DMS153 treated with DMSO at 0.1 percent for 48 hours (cell line): ENCODE measurements around the gene GAP43.
A peak's percentile ranks its signal among the peaks of the same experiment; 100 is the strongest.
"Not testable (repeated sequence)": the region's sequence is repeated elsewhere in the genome, so short reads cannot be mapped to it uniquely, and the experiment has no call there.

ENCODE experiments used
- DNase-seq: peaks from one replicate; lab custom pipeline; 2025; ENCODE audit not compliant: unreplicated experiment; lab: John Stamatoyannopoulos, UW

Gene GAP43

GRCh38 chr3:115695090-115695489, 71.8 kb downstream of the GAP43 start:
- DNase-seq: no peak

- DNase-seq: no peak
These were observed 74.1 kb downstream of the GAP43 start for GRCh38 chr3:115697263-115698053.

GRCh38 chr3:115698851-115699591, 75.7 kb downstream of the GAP43 start:
- DNase-seq: no peak

DNA sequence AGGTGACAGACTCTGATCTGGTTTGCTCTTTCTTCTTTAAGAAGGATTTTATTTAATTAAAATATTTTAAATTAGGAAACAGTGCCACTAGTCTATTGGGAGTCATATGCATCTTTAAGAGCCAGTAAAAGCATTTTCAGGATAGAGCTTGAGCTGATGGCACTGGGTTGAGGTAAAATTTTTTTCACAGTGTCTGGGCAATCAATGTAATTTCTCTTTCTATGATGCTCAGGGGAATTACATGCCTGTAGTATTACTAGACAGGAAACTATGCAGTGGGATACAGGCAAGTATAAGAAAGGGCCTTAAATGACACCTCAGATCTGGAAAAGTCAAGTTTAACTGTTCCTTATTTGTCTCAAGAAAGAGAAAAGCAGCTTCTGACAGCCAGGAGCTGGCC, 76.4 kb downstream of the GAP43 start:
- DNase-seq: no peak

- DNase-seq: no peak
These were observed 79.3 kb downstream of the GAP43 start for GRCh38 chr3:115702598-115702997.

DNA sequence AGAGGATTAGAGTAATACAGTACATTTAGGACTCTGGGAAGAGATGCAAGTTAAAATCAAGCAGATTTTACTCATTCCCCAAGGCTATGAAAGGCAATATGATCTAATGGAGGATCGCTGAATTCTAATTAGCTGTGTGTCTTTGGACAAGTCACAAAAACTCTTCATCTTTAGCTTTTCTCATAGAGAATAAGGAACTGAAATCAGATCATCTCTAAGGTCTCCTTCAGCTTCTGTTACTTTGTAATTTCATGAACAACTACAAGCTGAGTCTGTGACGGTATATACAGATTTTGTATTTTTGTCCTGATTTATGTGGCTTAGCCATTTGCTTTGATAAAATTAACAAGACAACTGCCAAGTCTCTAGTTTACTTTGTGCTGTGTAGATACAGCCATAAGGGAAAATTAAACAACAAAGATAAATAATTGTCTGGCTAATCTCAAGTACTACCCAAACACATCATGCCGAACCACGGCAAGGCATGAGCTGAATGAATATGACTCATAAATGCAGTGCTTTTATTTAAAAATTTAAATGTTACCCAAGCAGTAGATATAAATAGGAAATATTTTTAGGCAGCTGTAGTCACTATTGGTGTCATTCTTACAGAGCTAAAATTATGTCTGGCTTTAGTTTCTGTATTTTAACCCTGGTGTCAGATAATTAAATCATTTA, 81.5 kb downstream of the GAP43 start:
- peak; percentile 13 for DNase-seq

DNA sequence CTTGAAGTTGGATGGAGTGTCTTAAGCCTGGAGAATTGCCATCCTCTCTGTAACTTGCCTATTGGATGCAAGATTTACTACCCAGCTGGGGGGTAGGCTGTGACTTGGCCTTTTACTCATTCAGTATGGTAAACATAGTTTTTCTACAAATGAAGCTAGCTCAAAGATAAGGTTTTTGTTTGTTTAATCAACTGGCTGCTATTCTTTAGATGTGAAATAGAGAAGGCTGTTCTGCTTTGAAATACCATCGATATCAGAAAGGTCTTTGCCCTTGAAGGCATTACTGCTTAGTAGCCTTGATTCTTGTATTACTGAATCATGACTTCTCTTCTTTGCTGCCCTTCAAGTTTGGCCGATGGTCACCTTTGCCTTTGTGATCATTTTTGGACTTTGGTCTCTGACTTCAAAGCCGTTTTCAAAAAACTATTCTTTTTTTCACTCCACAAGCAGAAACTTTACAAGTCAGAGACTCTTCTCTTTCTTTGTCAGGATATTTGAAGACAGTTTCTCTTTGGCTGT, 83.1 kb downstream of the GAP43 start:
- DNase-seq: no peak

GRCh38 chr3:115708540-115708939, 85.2 kb downstream of the GAP43 start:
- DNase-seq: no peak

GRCh38 chr3:115709093-115709492, 85.8 kb downstream of the GAP43 start:
- no peak for DNase-seq

DNA sequence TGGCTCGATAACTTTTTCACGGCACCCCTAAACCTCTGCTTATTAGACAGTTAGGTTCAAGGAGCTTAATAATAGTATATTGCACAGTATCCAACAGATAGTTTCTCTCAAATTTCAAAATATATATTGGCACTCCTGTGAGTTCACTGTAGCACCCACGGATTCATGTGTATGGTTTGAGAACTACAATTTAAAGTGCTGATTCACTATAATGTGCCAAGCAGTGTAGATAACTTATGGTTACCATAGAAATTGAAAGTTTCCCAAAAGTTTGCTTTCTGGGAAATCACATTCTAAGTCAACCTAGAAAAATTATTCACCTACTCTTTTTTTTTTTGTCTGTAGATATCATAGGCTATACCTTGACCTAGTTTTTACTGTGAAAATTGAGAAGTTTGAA, 86.6 kb downstream of the GAP43 start:
- no peak for DNase-seq

GRCh38 chr3:115710799-115711198, 87.5 kb downstream of the GAP43 start:
- no peak for DNase-seq

DNA sequence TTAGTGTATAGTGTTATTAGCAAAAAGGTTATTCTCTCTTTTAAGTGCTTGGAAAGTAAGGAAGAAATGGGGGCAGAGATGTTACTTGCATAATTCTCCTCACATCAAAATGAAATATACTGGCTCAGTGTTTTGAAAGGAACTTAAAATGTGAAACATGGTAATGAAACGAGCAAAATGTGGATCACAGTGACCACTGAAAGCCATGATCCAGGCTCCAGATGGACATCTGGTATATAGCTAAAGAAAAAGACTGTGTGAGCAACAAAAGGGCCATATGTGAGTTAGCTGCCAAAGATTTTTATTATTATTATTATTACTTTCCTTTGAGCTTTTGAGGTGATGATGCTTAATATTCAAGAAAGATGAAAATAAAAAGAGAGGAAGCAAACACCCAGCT, 89.6 kb downstream of the GAP43 start:
- no peak for DNase-seq

GRCh38 chr3:115713284-115713683, 90.0 kb downstream of the GAP43 start:
- peak; percentile 97 for DNase-seq

- no peak for DNase-seq
These were observed 92.0 kb downstream of the GAP43 start for GRCh38 chr3:115715241-115715745.

DNA sequence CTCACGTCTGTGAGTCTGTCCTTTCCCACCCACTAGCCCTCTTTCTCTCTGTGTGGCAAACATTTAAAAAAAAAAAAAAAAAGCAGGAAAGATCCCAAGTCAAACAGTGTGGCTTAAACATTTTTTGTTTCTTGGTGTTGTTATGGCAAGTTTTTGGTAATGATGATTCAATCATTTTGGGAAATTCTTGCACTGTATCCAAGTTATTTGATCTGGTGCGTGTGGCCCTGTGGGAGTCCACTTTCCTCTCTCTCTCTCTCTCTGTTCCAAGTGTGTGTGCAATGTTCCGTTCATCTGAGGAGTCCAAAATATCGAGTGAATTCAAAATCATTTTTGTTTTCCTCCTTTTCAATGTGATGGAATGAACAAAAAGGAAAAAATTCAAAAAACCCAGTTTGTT, 97.7 kb downstream of the GAP43 start:
- no peak for DNase-seq

- DNase-seq: no peak
These were observed 102.5 kb downstream of the GAP43 start for GRCh38 chr3:115725800-115726199.

GRCh38 chr3:115727135-115727534, 103.8 kb downstream of the GAP43 start:
- no peak for DNase-seq

- DNase-seq: no peak
These were observed 104.7 kb downstream of the GAP43 start for GRCh38 chr3:115728013-115728412.

DNA sequence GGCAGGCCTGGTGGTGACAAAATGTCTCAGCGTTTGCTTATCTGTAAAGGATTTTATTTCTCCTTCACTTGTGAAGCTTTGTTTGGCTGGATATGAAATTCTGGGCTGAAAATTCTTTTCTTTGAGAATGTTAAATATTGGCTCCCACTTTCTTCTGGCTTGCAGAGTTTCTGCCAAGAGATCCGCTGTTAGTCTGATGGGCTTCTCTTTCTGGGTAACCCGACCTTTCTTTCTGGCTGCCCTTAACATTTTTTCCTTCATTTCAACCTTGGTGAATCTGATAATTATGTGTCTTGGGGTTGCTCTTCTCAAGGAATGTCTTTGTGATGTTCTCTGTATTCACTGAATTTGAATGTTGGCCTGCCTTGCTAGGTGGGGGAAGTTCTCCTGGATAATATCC, 113.0 kb downstream of the GAP43 start:
- not testable (repeated sequence) for DNase-seq

- no peak for DNase-seq
These were observed 118.3 kb downstream of the GAP43 start for GRCh38 chr3:115741650-115742049.

DNA sequence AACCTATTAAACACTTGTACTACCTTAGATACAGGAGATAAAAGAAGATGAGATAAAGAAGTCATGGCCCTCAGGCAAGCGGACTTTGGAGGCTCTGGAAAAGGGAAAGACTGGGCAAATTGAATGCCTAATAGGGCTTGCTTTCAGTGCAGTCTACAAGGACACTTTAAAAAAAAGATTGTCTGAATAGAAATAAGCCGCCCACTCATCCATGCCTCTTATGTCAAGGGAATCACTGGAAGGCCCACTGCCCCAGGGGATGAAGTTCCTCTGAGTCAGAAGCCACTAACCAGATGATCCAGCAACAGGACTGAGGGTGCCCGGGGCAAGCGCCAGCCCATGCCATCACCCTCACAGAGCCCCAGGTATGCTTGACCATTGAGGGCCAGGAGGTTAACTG, 121.2 kb downstream of the GAP43 start:
- not testable (repeated sequence) for DNase-seq
